ENCODE data around the gene PCAT7.
"Not testable (repeated sequence)": the region's sequence is repeated elsewhere in the genome, so short reads cannot be mapped to it uniquely, and the experiment has no call there.

Gene PCAT7

DNA sequence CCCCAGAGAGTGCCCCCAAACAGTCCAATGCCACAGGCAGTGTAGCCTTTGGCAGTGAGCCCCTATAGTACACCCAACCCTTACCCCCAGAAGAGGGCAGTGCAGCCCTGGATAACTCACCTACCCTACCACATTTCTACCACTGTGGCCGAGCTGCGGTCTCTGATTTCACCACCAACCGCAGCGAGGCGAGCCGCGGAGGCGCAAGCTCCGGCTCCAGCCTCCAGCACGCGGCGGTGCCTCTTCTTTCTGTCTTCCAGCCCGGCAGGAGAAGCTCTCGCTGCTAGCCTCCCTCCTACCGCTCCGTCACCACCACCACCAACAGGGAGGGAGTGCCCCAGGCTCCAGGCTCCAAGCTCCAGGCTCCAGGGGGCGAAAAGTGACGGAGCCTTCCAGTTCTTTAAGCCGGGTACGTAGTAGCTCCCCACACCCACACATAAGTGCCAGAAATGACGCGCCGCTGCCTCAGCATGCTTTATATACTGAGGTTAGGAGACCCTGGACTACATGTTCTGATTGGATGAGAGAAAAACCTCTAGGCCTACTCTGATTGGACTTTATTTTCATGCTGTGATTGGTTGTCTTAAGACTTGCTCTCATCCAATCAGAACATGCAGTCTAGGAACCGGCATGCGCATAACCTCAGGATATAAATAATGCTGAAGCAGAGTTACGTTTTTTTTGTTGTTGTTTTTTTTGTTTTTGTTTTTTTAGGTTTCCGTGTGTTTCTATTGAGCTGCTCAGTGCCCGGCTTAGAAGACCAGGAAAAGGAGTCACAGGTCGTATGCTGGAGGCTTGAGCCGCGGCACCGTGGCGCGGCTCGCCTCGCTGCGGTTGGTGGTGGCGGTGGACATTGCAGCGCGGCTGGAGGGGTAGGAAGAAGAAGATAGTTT is at the start of gene PCAT7:
TSS of gene PCAT7 (plus strand) at position 645 of the 893 bp plus-strand sequence.
- DNase-seq (ENCODE audit: low read depth), result no peak

DNA sequence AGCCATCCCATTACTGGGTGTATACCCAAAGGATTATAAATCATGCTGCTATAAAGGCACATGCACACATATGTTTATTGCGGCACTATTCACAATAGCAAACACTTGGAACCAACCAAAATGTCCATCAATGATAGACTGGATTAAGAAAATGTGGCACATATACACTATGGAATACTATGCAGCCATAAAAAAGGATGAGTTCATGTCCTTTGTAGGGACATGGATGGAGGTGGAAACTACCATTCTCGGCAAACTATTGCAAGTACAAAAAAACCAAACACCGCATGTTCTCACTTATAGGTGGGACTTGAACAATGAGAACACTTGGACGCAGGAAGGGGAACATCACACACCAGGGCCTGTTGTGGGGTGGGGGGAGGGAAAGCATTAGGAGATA is 48.5 kb upstream of the PCAT7 start:
- DNase-seq (ENCODE audit: low read depth), result not testable (repeated sequence)

GRCh38 chr9:94507531-94508258 is 47.2 kb upstream of the PCAT7 start:
- DNase-seq (ENCODE audit: low read depth), result no peak

GRCh38 chr9:94511134-94511954 is 43.5 kb upstream of the PCAT7 start:
- no peak for DNase-seq (ENCODE audit: low read depth)

DNA sequence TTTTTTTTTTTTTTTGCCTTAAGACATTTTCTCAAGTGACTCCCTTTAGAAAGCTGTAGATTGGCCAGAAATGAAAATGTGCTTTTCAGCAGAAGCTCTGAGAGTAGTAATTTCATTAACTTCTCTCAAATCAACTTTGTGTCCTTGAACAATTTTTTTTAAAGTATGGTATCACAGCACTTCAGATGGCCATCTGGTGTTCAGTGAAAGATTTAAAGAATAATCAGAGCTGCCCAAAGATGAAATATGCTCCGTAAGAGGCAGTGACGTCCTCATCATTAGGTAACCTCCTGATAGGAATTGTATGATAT is 43.0 kb upstream of the PCAT7 start:
- DNase-seq (ENCODE audit: low read depth), result no peak

- no peak for DNase-seq (ENCODE audit: low read depth)
Measured at GRCh38 chr9:94514722-94515121, 40.2 kb upstream of the PCAT7 start.

GRCh38 chr9:94517254-94517653 is 37.6 kb upstream of the PCAT7 start:
- DNase-seq (ENCODE audit: low read depth), result no peak

DNA sequence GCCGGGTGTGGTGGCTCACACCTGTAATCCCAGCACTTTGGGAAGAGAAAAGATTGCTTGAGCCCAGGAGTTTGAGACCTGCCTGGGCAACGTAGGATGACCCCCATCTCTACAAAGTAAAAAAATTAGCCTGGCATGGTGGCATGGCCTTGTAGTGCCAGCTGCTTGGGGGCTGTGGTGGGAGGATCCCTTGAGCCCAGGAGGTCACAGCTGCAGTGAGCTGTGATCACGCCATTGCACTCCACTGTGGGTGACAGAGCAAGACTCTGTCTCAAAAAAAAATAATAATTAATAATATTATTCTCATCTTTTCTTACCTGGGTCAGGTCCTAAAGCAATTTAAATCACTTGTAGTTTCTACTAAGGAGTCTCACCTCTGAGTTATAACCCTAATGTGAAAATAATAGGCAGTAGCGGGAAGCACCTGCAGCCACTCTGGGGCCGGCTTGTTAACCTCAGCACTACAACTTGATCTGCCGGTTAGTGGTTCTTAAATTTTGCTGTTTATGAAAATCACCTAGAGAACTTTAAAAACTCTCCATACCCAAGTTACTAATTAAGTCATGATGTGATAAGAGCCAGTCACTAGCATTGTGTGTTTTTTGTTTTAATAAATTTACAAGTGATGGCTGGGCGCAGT is 29.4 kb upstream of the PCAT7 start:
- no peak for DNase-seq (ENCODE audit: low read depth)

DNA sequence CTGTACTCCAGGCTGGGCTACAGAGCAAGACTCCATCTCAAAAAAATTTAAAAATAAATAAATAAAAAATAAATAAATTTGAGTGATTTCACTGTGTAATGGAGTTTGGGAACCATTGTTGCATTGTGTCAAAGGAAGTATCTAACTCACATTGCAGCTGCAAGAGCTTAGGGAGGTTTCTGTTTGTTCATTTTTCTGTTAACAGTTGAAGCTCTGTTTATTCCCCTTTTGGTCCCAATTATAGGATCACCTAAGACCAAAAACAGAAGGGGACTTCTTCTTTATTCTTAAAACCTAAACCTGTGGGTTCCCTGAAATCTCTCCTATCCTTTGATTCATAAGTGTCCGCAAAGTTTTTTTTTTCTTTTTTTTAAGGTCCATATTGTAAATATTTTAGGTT is 28.6 kb upstream of the PCAT7 start:
- no peak for DNase-seq (ENCODE audit: low read depth)

- no peak for DNase-seq (ENCODE audit: low read depth)
Measured at GRCh38 chr9:94526951-94527350, 27.9 kb upstream of the PCAT7 start.

DNA sequence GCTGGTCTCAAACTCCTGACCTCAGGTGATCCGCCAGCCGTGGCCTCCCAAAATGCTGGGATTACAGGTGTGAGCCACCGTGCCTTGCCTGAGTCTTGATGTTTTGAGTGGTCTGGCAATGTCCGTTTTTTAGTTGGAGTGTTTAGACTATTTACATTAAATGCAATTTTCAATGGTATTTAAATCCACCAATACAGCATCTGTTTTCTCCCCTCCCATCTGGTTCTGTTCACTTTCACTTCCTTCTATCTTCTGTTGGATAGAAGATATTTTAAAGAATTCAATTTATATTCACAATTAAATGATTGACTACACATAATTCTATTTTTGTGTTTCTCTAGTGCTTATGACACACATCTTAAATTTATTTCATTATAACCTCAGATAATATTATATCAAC is 26.0 kb upstream of the PCAT7 start:
- no peak for DNase-seq (ENCODE audit: low read depth)

GRCh38 chr9:94533155-94533554 is 21.7 kb upstream of the PCAT7 start:
- no peak for DNase-seq (ENCODE audit: low read depth)

DNA sequence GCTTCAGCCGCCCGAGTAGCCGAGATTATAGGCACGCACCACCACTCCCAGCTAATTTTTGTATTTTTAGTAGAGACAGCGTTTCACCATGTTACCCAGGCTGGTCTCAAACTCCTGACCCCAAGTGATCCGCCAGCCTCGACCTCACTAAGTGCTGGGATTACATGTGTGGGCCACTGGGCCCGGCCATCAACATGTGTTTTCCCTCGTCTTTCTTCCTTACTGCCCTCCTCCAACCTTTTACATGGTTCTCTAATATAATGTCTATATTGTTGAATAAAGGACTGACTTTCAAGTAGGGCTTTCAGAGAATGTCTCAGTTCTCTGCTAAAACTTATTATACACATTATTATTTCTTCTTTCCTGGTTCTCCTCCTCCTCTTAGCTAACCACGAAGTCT is 21.3 kb upstream of the PCAT7 start:
- no peak for DNase-seq (ENCODE audit: low read depth)

DNA sequence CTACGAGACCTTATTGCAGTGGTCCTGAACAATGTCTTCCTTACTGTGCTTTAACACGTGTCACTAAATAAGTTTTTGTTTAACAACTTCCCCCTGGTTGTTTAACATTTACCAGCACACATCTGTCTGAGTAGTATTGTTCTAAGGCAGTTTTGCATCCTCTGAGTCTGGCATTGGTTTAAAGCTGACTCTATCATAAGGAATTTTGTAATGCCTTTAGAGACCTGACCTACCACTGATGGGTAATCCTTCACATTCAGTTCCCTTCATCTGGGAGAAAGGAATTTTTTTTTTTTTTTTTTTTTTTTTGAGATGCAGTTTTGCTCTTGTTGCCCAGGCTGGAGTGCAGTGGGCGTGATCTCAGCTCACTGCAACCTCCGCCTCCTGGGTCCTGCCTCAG is 20.0 kb upstream of the PCAT7 start:
- no peak for DNase-seq (ENCODE audit: low read depth)

- DNase-seq (ENCODE audit: low read depth), result no peak
Measured at GRCh38 chr9:94538908-94539307, 16.0 kb upstream of the PCAT7 start.

DNA sequence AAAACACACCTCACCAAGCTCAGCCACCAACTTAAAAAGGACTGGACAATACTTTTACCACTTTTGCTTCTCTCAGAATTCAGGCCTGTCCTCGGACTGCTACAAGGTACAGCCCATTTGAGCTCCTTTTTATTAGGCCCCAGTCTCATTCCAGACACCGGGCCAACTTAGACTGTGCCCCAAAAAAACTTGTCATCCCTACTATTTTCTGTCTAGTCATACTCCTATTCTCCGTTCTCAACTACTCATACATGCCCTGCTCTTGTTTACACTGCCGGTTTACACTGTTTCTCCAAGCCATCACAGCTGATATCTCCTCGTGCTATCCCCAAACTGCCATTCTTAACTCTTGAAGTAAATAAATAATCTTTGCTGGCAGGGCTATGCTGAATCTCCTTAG is 10.5 kb upstream of the PCAT7 start:
- DNase-seq (ENCODE audit: low read depth), result not testable (repeated sequence)

- no peak for DNase-seq (ENCODE audit: low read depth)
Measured at GRCh38 chr9:94545940-94546339, 8.9 kb upstream of the PCAT7 start.

GRCh38 chr9:94553029-94553938 is 1.6 kb upstream of the PCAT7 start:
- no peak for DNase-seq (ENCODE audit: low read depth)

DNA sequence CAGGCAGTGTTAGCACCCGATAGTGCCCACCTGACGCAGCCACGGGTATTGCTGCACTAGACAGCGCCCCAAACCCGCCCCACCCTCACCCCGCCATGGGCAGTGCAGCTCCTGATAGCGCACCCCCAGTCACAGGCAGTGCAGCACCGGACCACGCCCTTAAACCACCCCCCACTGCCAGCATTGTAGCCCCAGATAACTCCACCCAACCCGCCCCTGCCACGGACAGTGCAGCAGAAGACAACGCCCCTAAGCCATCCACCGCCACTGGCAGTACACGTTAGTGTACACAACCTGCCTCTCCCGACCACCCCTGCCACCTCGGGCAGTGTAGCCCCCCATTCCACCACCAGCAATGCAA is 825 bp upstream of the PCAT7 start:
- DNase-seq (ENCODE audit: low read depth), result no peak

DNA sequence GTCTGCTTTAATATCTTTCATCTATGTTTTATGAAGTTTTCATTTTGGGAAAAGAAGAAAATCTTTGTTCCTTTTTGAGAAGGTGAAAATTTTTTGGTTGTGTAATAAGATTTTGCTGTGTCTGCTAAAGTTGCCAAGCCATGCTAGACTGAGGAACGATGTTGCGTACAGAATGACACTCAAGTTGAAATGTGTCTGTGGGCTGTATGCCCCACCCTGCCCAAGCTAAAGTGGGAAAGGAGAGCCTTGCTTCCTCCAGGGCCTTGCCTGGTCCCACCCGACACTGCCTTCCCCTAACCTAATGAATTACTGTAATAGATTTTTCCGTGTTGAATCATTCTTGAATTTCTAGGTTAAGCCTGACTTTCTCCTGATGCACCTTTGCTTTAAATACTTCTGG is 2.5 kb downstream of the PCAT7 start:
- DNase-seq (ENCODE audit: low read depth), result no peak

GRCh38 chr9:94560237-94560636 is 5.4 kb downstream of the PCAT7 start:
- no peak for DNase-seq (ENCODE audit: low read depth)

Data from GM04504 (cell line).